ENCODE measurements around the gene ACTA2. TPM values are rescaled to one million over a fixed set of nuclear protein-coding genes. Genes with fewer than 3 reads are reported as not detected.

Gene ACTA2
- total RNA-seq, 1 donor from 2014 or later = 2.4 TPM

DNA sequence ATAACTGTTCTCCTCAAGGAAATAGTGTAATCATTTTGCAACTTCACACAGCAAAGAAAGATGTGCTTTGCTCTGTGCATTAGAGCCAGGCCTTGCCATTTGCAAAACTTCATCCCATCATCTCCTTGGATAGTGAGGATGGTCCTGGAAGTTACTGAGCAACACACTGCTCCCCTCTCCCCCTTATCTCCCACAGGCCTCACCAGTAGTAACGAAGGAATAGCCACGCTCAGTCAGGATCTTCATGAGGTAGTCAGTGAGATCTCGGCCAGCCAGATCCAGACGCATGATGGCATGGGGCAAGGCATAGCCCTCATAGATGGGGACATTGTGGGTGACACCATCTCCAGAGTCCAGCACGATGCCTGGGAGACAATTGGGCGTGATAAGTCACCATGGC, 11.5 kb downstream of the ACTA2 start:
- intact Hi-C loops (cut with micrococcal nuclease) = no loop called here
- no peak for ATAC-seq (ENCODE audit: low read depth)
- Mint-ChIP-seq H3K4me3 (no peak overlapping the region), H3K36me3 (ENCODE audit: low read depth) (peaks cover 24% of the 10 kb centered on the region), H3K27me3 (no peaks in the 10 kb centered on the region), H3K4me1 (peaks cover 25% of the 10 kb centered on the region), H3K27ac (no peak overlapping the region), H3K9me3 (no peaks in the 10 kb centered on the region)
- POLR2A ChIA-PET = no interaction called here
- DNase-seq = no peak
- TF ChIP-seq, protein P1, sequence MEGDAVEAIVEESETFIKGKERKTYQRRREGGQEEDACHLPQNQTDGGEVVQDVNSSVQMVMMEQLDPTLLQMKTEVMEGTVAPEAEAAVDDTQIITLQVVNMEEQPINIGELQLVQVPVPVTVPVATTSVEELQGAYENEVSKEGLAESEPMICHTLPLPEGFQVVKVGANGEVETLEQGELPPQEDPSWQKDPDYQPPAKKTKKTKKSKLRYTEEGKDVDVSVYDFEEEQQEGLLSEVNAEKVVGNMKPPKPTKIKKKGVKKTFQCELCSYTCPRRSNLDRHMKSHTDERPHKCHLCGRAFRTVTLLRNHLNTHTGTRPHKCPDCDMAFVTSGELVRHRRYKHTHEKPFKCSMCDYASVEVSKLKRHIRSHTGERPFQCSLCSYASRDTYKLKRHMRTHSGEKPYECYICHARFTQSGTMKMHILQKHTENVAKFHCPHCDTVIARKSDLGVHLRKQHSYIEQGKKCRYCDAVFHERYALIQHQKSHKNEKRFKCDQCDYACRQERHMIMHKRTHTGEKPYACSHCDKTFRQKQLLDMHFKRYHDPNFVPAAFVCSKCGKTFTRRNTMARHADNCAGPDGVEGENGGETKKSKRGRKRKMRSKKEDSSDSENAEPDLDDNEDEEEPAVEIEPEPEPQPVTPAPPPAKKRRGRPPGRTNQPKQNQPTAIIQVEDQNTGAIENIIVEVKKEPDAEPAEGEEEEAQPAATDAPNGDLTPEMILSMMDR (IDR thresholded peaks at IDR 0.05) = no peak
- CTCF ChIA-PET = interaction anchor here (1.0 kb wide), 1 partner anchor 276 kb away, joined by 3 read pairs; no protein-coding TSS in a partner anchor

DNA sequence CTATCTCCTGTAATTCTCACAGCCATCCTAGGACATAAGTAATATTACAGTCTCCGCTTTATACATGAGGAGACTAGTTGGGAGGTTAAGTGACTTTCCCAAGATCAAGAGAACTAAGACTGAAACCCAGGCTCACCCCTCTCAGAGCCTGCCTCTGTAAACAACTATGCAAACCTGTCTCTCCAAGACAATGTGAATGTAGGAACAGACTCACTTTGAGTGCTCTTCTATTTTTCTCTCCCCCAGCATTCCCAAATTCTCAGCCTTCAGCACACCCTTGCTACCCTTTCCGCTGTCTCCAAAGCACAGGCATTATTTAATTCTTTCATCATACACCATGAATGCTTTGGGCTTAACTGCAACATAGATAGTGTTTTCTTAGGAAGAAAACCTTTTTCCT, 13.6 kb downstream of the ACTA2 start:
- H3K27ac Mint-ChIP-seq = no peak overlapping the region
- peaks cover 24% of the 10 kb centered on the region for H3K36me3 Mint-ChIP-seq (ENCODE audit: low read depth)
- ATAC-seq (ENCODE audit: low read depth) (no peak), DNase-seq (no peak)
- intact Hi-C loops (cut with micrococcal nuclease) = loop anchor here (10.0 kb wide), 1 partner anchor 626 kb away; no protein-coding TSS in a partner anchor
- ChIA-PET CTCF (no interaction called here), POLR2A (no interaction called here)
- peaks cover 21% of the 10 kb centered on the region for H3K4me1 Mint-ChIP-seq
- H3K27me3 Mint-ChIP-seq = no peaks in the 10 kb centered on the region
- H3K4me3 Mint-ChIP-seq = no peak overlapping the region
- no peaks in the 10 kb centered on the region for H3K9me3 Mint-ChIP-seq
- TF ChIP-seq, protein P1 (IDR thresholded peaks at IDR 0.05) = no peak

DNA sequence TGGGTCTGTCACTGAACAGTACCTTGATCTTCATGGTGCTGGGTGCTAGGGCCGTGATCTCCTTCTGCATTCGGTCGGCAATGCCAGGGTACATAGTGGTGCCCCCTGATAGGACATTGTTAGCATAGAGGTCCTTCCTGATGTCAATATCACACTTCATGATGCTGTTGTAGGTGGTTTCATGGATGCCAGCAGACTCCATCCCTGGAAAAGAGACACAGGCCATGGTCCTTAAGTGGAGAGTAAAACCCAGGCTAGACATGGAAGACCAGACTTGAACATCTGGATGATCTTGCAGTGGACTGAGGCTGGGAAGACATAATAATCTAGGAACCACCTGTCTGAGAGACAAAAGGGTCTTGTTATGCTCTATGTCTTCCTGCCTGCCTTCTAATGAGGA, 14.5 kb downstream of the ACTA2 start:
- intact Hi-C loops (cut with micrococcal nuclease) = loop anchor here (10.0 kb wide), 1 partner anchor 627 kb away; no protein-coding TSS in a partner anchor
- CTCF ChIA-PET = interaction anchor here (1.1 to 12.3 kb wide), 4 partner anchors 91 to 280 kb away, joined by 3 to 449 read pairs (median 54); no protein-coding TSS in a partner anchor
- TF ChIP-seq, protein P1 (IDR thresholded peaks at IDR 0.05) = no peak
- Mint-ChIP-seq H3K36me3 (ENCODE audit: low read depth) (peaks cover 22% of the 10 kb centered on the region), H3K4me3 (no peak overlapping the region), H3K27ac (no peak overlapping the region), H3K27me3 (no peaks in the 10 kb centered on the region), H3K4me1 (peaks cover 20% of the 10 kb centered on the region), H3K9me3 (no peaks in the 10 kb centered on the region)
- ATAC-seq (ENCODE audit: low read depth) = no peak
- DNase-seq = no peak
- POLR2A ChIA-PET = no interaction called here

DNA sequence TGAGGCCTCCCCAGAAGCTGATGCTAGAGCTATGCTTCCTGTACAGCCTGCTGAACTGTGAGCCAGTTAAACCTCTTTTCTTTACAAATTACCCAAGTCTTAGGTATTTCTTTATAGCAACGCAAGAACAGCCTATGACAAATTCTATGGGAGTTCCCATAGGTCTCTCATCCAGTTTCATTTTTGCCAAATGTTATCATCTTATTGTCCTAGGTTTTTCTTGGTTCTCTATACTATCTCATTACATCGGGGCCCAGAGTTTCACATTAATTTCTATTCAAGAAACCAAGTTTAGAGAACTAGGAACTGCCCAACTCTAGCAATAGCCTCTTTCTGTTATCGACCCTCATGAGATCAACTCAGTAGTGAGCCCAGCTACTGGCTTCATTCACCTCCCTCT, 15.9 kb downstream of the ACTA2 start:
- H3K27ac Mint-ChIP-seq = no peak overlapping the region
- H3K27me3 Mint-ChIP-seq = no peaks in the 10 kb centered on the region
- H3K36me3 Mint-ChIP-seq (ENCODE audit: low read depth) = peaks cover 26% of the 10 kb centered on the region
- CTCF ChIA-PET = interaction anchor here (0.7 to 12.3 kb wide), 12 partner anchors 9 to 287 kb away, joined by 3 to 449 read pairs (median 4); partner anchors contain the start of gene FAS
- no peak for DNase-seq
- TF ChIP-seq, protein P1 (IDR thresholded peaks at IDR 0.05) = no peak
- no peak for ATAC-seq (ENCODE audit: low read depth)
- H3K4me3 Mint-ChIP-seq = no peak overlapping the region
- POLR2A ChIA-PET = interaction anchor here (1.0 kb wide), 1 partner anchor 19 kb away, joined by 5 read pairs; no protein-coding TSS in a partner anchor
- intact Hi-C loops (cut with micrococcal nuclease) = loop anchor here (10.0 kb wide), 1 partner anchor 628 kb away; no protein-coding TSS in a partner anchor
- H3K4me1 Mint-ChIP-seq = peaks cover 29% of the 10 kb centered on the region
- no peaks in the 10 kb centered on the region for H3K9me3 Mint-ChIP-seq

DNA sequence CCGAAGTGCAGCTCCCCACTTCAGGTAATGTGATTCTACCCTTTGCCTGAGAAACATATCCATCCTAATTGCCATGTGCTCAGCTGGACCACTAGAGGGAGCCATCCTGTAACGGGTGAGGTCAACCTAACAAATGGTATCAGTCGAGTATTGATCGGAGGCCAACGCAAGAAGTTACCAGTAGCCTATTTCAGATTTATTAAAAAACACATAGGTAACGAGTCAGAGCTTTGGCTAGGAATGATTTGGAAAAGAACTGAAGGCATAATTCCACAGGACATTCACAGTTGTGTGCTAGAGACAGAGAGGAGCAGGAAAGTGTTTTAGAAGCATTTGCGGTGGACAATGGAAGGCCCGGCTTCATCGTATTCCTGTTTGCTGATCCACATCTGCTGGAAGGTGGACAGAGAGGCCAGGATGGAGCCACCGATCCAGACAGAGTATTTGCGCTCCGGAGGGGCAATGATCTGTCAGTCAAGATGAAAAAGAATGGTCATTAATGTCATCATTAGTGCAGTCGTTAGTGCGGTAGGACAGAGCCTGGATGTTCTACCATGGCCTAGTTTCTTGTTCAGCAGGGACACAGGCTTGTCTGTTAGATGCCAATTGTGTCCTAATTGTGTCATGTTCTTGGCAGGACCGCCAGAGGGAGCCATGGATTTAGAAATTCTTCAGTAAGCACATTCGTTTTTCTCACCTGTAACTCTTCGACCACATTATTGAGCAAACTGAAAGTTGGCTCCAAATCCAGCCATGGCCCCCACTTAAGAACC, 17.5 kb downstream of the ACTA2 start:
- DNase-seq (peak; percentile 22), ATAC-seq (ENCODE audit: low read depth) (peak; percentile 79)
- Mint-ChIP-seq H3K27ac (peak overlapping the region; percentile 62), H3K27me3 (no peaks in the 10 kb centered on the region), H3K9me3 (no peaks in the 10 kb centered on the region), H3K36me3 (ENCODE audit: low read depth) (peaks cover 20% of the 10 kb centered on the region), H3K4me3 (peak overlapping the region; percentile 13), H3K4me1 (peaks cover 32% of the 10 kb centered on the region)
- intact Hi-C loops (cut with micrococcal nuclease) = loop anchor here (1.0 to 10.0 kb wide), 9 partner anchors 10 to 630 kb away; partner anchors contain the start of gene FAS
- CTCF ChIA-PET = interaction anchor here (0.7 to 12.3 kb wide), 31 partner anchors 10 to 309 kb away, joined by 3 to 449 read pairs (median 7); partner anchors contain the start of genes CH25H, FAS and STAMBPL1
- TF ChIP-seq, protein P1 (IDR thresholded peaks at IDR 0.05) = peak; percentile 99
- POLR2A ChIA-PET = interaction anchor here (0.6 to 1.5 kb wide), 3 partner anchors 99 to 997 kb away, joined by 3 to 6 read pairs (median 3); no protein-coding TSS in a partner anchor

All from activated B cell treated with CpG ODN at 0.5 μM for 24 hours (primary cell).